CD4-positive, alpha-beta T cell treated with Interferon gamma for 1 hour (primary cell): ENCODE data around the gene DNAJB2.
A peak's percentile ranks its signal among the peaks of the same experiment; 100 is the strongest.
"Not testable (repeated sequence)": the region's sequence is repeated elsewhere in the genome, so short reads cannot be mapped to it uniquely, and the experiment has no call there.

Experiments used
- DNase-seq: peaks from one replicate; pipeline ENCODE4 v3.0.0-alpha.2; 2020

DNAJB2 gene

GRCh38 chr2:219286436-219287115 is 7.4 kb downstream of the DNAJB2 start:
- no peak for DNase-seq

GRCh38 chr2:219287116-219287440 is 7.9 kb downstream of the DNAJB2 start:
- DNase-seq, result not testable (repeated sequence)

- DNase-seq, result no peak
Measured at GRCh38 chr2:219287580-219288265, 8.6 kb downstream of the DNAJB2 start.

- no peak for DNase-seq
Measured at GRCh38 chr2:219289195-219289536, 10.0 kb downstream of the DNAJB2 start.

- no peak for DNase-seq
Measured at GRCh38 chr2:219289537-219290361, 10.6 kb downstream of the DNAJB2 start.

- no peak for DNase-seq
Measured at GRCh38 chr2:219290381-219291171, 11.4 kb downstream of the DNAJB2 start.

- DNase-seq, result no peak
Measured at GRCh38 chr2:219291394-219291793, 12.2 kb downstream of the DNAJB2 start.

- DNase-seq, result no peak
Measured at GRCh38 chr2:219291910-219292490, 12.8 kb downstream of the DNAJB2 start.

GRCh38 chr2:219292616-219293015 is 13.4 kb downstream of the DNAJB2 start:
- DNase-seq, result no peak

- DNase-seq, result no peak
Measured at GRCh38 chr2:219293736-219294231, 14.6 kb downstream of the DNAJB2 start.

GRCh38 chr2:219294356-219295351 is 15.5 kb downstream of the DNAJB2 start:
- peak; percentile 89 for DNase-seq

GRCh38 chr2:219296142-219296541 is 17.0 kb downstream of the DNAJB2 start:
- DNase-seq, result no peak

GRCh38 chr2:219296631-219297391 is 17.6 kb downstream of the DNAJB2 start:
- DNase-seq, result no peak

- DNase-seq, result no peak
Measured at GRCh38 chr2:219297766-219298456, 18.7 kb downstream of the DNAJB2 start.

- DNase-seq, result peak; percentile 80
Measured at GRCh38 chr2:219298759-219299371, 19.7 kb downstream of the DNAJB2 start.

- no peak for DNase-seq
Measured at GRCh38 chr2:219299372-219299760, 20.2 kb downstream of the DNAJB2 start.

- no peak for DNase-seq
Measured at GRCh38 chr2:219300022-219300421, 20.9 kb downstream of the DNAJB2 start.

GRCh38 chr2:219302412-219302968 is 23.3 kb downstream of the DNAJB2 start:
- DNase-seq, result no peak

GRCh38 chr2:219304223-219304622 is 25.1 kb downstream of the DNAJB2 start:
- DNase-seq, result no peak
